ENCODE results near the gene RNF112.
"Not testable (repeated sequence)": the region's sequence is repeated elsewhere in the genome, so short reads cannot be mapped to it uniquely, and the experiment has no call there.

Gene RNF112

DNA sequence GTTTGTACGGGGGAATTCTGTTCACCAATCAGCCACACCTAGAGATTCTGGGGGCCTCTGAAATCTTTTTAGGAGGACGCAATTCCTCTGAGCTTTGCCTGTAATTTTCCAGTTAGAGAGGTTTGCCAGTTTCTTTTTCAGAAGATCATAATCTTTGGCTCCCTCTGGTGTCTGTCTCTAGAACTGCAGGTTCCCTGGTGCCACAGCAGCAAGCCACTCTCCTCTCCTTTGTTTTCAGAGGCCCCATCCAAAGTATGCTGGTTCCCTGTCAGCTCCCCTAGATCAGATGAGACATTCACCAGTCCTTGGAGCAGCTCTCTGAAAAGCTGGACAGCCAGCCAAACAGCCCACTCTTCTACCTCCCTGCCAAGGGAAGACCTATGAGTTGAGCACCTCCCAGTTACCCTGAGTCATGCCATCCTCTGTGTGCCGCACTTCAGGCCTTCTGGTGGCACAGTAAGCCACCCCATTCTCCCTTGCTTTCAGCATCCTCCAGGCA, 36.1 kb downstream of the RNF112 start:
- Histone ChIP-seq H3K4me3 (ENCODE audit: low read depth in 1 of 2, low read length in 2 of 2) (no peak overlapping the region), H3K36me3 (ENCODE audit: insufficient read depth, low read length) (no peaks in the 10 kb centered on the region), H3K27me3 (ENCODE audit: control insufficient read depth in 1 of 2, insufficient read depth in 2 of 2, low read length in 2 of 2) (no peaks in the 10 kb centered on the region), H3K4me1 (ENCODE audit: insufficient read depth, low read length) (peaks cover 32% of the 10 kb centered on the region), H3K9me3 (ENCODE audit: low read length) (no peaks in the 10 kb centered on the region), H3K9ac (ENCODE audit: low read length) (peak overlapping the region; percentile 16), H3K27ac (ENCODE audit: low read depth, low read length) (peak overlapping the region; percentile 80)

DNA sequence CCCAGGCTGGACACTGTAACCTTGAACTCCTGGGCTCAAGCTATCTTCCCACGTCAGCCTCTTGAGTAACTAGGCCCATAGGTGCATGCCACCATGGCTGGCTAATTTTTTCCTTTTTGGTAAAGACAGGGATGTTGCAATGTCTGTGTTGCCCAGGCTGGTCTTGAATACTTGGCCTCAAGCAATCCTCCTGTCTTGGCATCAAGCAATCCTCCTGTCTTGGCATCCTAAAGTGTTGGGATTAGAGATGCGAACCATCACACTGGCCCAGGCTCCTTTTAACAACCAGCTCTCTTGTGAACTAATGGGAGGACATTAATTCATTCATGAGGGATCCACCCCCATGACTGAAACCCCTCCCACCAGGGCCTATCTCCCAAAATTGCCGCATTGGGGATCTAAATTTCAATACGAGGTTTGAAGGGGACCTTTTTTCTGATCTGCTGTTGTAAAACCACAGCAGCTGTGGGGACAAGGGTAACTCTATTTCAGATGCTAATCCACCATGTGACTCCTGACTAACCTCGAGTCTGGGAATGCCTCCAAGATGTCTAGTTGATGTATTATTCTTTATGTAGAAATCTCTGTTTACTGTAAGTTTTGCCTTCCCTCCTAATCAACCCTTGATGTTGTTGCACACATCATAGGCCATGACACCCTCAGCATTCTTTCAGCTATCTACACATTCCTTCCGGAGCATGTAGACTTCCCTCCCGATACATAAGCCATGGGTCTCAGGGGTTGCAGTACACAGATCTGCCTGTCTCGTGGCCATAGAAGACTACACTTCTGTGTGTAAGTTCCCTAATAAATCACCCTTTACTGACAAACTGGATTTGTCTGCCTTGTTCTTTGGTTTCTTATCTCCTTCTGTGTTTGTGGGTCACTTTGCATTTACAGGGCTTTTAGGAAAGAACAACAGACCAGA, 37.6 kb downstream of the RNF112 start:
- Histone ChIP-seq H3K9ac (ENCODE audit: low read length) (peak overlapping the region; percentile 4), H3K4me3 (ENCODE audit: low read depth in 1 of 2, low read length in 2 of 2) (no peak overlapping the region), H3K4me1 (ENCODE audit: insufficient read depth, low read length) (peaks cover 32% of the 10 kb centered on the region), H3K27ac (ENCODE audit: low read depth, low read length) (peak overlapping the region; percentile 80), H3K9me3 (ENCODE audit: low read length) (no peaks in the 10 kb centered on the region), H3K36me3 (ENCODE audit: insufficient read depth, low read length) (no peaks in the 10 kb centered on the region), H3K27me3 (ENCODE audit: control insufficient read depth in 1 of 2, insufficient read depth in 2 of 2, low read length in 2 of 2) (no peaks in the 10 kb centered on the region)

DNA sequence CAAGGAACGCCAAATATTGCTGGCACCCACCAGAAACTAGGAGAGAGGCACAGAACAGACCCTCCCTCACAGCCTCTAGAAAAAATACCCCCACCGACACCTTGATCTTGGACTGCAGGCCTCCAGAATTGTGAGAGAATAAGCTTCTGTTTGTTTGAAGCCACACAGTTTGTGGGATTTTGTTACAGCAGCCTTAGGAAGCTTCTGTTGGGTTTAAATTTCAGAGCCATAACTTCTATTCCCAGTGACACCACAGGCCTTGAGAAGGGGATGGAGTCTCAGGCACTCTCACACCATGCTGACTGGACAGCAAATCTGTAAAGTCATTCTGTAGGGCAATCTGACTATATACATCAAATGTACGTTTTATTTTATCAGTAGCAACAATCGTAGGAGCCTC, 38.6 kb downstream of the RNF112 start:
- Histone ChIP-seq H3K4me3 (ENCODE audit: low read depth in 1 of 2, low read length in 2 of 2) (no peak overlapping the region), H3K36me3 (ENCODE audit: insufficient read depth, low read length) (no peaks in the 10 kb centered on the region), H3K4me1 (ENCODE audit: insufficient read depth, low read length) (peaks cover 32% of the 10 kb centered on the region), H3K27me3 (ENCODE audit: control insufficient read depth in 1 of 2, insufficient read depth in 2 of 2, low read length in 2 of 2) (no peaks in the 10 kb centered on the region), H3K27ac (ENCODE audit: low read depth, low read length) (peak overlapping the region; percentile 64), H3K9me3 (ENCODE audit: low read length) (no peaks in the 10 kb centered on the region), H3K9ac (ENCODE audit: low read length) (peak overlapping the region; percentile 4)

DNA sequence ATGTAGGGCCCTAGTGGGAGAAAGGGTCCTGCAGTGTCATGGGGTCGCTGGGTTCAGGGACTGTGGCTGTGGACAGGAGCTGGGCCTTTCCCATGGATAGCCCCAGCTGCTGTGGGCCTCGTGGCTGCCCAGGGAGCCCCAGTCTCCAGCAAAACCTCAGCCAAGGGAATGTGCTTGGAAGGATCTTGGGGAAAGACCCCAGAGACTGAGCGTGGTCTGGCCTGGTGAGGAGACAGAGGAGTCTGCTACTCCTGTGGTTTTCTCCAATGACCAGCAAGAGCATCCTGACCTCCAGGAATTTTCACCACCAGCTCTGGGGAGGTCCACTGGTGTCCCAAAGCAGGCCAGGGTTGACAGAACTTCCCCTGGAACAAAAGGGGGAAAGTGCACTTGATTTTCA, 42.3 kb downstream of the RNF112 start:
- H3K9ac ChIP-seq (ENCODE audit: low read length), result no peak overlapping the region
- no peaks in the 10 kb centered on the region for H3K9me3 ChIP-seq (ENCODE audit: low read length)
- no peak overlapping the region for H3K27ac ChIP-seq (ENCODE audit: low read depth, low read length)
- H3K36me3 ChIP-seq (ENCODE audit: insufficient read depth, low read length), result no peaks in the 10 kb centered on the region
- H3K4me3 ChIP-seq (ENCODE audit: low read depth in 1 of 2, low read length in 2 of 2), result no peak overlapping the region
- H3K4me1 ChIP-seq (ENCODE audit: insufficient read depth, low read length), result peaks cover 20% of the 10 kb centered on the region
- H3K27me3 ChIP-seq (ENCODE audit: control insufficient read depth in 1 of 2, insufficient read depth in 2 of 2, low read length in 2 of 2), result no peaks in the 10 kb centered on the region

DNA sequence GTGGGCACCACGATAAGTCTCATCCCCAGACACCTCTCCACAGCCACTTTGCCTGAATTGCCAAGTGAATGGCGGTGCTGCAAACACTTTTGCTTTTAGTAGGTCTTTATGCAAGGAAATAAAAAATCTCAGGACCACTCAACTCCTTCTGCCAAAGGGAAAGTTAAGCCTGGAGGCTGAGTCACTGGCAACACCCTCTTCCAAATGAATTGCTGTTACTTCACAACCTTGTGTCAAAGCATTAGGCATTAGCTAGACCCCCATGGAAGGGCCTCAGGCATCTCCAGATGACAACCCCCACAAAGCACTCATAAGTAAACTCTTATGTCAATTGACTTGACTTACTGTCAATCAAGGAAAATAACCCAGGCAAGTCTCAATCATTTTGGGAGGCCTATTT, 43.0 kb downstream of the RNF112 start:
- no peaks in the 10 kb centered on the region for H3K36me3 ChIP-seq (ENCODE audit: insufficient read depth, low read length)
- peaks cover 12% of the 10 kb centered on the region for H3K4me1 ChIP-seq (ENCODE audit: insufficient read depth, low read length)
- H3K27ac ChIP-seq (ENCODE audit: low read depth, low read length), result no peak overlapping the region
- no peak overlapping the region for H3K4me3 ChIP-seq (ENCODE audit: low read depth in 1 of 2, low read length in 2 of 2)
- H3K9me3 ChIP-seq (ENCODE audit: low read length), result no peaks in the 10 kb centered on the region
- no peak overlapping the region for H3K9ac ChIP-seq (ENCODE audit: low read length)
- H3K27me3 ChIP-seq (ENCODE audit: control insufficient read depth in 1 of 2, insufficient read depth in 2 of 2, low read length in 2 of 2), result no peaks in the 10 kb centered on the region

DNA sequence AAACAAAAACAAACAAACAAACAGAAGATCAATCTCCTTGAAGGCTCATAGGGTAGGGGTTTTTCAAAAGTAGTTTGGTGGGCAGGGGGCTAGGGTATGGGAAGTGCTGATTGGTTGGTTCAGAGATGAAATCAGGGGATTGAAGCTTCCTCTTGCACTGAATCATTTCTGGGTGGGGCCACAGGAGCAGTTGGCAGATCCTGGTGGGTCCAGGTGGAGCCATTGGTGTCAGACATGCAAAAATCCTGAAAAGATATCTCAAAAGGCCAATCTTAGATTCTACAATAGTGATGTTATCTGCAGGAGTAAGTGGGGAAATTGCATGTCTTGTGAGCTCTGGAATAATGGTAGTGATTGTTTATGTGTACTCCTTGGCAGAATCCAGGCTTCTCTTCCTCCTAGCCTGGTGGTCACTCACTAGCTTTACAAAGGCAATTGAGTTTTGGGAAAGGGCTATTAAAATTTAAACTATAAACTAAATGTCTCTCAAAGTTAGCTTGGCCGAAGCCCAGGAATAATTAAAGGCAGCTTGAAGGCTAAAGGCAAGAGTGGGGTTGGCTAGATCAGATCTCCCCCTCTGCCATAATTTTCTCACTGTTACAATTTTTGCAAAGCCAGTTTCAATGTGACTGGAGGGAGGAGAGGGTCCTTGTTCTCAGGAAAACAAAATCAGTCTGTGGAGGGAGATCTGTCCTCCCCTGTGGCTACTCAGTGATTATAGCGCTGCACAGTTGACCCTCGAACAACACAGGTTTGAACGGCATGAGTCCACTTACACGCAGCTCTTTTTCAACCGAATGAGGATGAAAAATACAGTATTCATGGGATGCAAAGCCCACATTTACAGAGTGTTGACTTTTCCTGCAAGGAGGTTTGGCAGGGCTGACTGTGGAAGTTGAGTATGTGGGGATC, 45.2 kb downstream of the RNF112 start:
- H3K4me3 ChIP-seq (ENCODE audit: low read depth in 1 of 2, low read length in 2 of 2), result no peak overlapping the region
- no peaks in the 10 kb centered on the region for H3K27me3 ChIP-seq (ENCODE audit: control insufficient read depth in 1 of 2, insufficient read depth in 2 of 2, low read length in 2 of 2)
- no peak overlapping the region for H3K9ac ChIP-seq (ENCODE audit: low read length)
- H3K36me3 ChIP-seq (ENCODE audit: insufficient read depth, low read length), result no peaks in the 10 kb centered on the region
- peaks cover 16% of the 10 kb centered on the region for H3K4me1 ChIP-seq (ENCODE audit: insufficient read depth, low read length)
- H3K27ac ChIP-seq (ENCODE audit: low read depth, low read length), result no peak overlapping the region
- no peaks in the 10 kb centered on the region for H3K9me3 ChIP-seq (ENCODE audit: low read length)

DNA sequence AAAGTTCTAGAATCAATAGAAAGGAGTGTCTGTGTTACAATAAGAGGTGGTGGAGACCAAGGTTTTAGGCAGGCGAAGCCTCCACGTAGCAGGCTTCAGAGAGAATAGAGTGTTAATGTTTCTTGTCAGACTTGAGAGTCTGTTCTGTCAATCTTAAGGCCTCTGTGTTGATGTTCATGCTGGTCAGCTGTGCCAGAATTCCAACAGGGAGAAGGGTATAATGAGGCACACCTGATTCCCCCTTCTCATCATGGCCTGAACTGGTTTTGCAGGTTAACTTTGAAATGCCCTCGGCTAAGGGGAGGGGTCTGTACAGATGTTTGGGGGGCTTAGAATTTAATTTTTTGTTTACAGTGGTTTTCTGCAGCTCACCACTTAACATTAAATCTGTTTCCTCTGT, 46.0 kb downstream of the RNF112 start:
- H3K9me3 ChIP-seq (ENCODE audit: low read length), result no peaks in the 10 kb centered on the region

DNA sequence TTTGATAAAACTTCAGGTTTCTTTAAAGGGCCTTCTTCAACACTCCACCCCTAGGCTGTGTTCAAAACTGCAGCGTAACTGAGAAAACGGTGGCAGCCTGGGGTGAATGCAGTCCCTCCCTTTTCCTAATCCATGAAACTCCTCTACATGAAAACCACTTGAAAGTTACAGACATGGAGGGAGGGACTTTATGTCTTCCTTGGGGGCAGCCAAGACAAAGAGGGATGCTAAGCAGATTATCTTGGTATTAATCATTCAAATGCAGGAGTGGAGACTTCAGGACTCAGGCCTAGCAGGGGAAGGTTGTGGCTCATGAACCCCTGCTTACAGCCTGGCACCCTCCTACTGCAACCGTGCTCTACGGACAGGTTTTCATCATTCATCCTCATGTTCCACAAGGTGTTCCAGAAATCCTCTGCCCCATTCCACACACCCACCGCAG, 46.8 kb downstream of the RNF112 start:
- Histone ChIP-seq H3K27ac (ENCODE audit: low read depth, low read length) (no peak overlapping the region), H3K9ac (ENCODE audit: low read length) (no peak overlapping the region), H3K36me3 (ENCODE audit: insufficient read depth, low read length) (no peaks in the 10 kb centered on the region), H3K4me3 (ENCODE audit: low read depth in 1 of 2, low read length in 2 of 2) (no peak overlapping the region), H3K27me3 (ENCODE audit: control insufficient read depth in 1 of 2, insufficient read depth in 2 of 2, low read length in 2 of 2) (no peaks in the 10 kb centered on the region), H3K4me1 (ENCODE audit: insufficient read depth, low read length) (peaks cover 28% of the 10 kb centered on the region), H3K9me3 (ENCODE audit: low read length) (no peaks in the 10 kb centered on the region)

More for the DNA sequence above, 46.0 kb downstream of the RNF112 start:
- Histone ChIP-seq H3K36me3 (ENCODE audit: insufficient read depth, low read length) (no peaks in the 10 kb centered on the region), H3K4me3 (ENCODE audit: low read depth in 1 of 2, low read length in 2 of 2) (no peak overlapping the region), H3K27ac (ENCODE audit: low read depth, low read length) (no peak overlapping the region), H3K27me3 (ENCODE audit: control insufficient read depth in 1 of 2, insufficient read depth in 2 of 2, low read length in 2 of 2) (no peaks in the 10 kb centered on the region), H3K9ac (ENCODE audit: low read length) (no peak overlapping the region), H3K4me1 (ENCODE audit: insufficient read depth, low read length) (peaks cover 22% of the 10 kb centered on the region)

DNA sequence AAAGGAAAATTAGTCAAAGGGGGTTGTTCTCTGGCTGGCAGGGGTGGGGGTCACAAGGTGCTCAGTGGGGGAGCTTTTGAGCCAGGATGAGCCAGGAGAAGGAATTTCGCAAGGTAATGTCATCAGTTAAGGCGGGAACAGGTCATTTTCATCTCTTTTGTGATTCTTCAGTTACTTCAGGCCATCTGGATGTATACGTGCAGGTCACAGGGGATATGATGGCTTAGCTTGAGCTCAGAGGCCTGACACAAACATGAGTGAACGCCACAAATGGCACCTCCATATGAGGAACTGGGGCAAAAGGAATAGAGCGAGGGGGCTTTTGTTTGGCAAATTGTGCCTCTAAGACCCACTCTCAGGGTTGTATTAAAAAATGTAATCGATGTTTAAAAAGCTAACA, 47.4 kb downstream of the RNF112 start:
- not testable (repeated sequence) for H3K9ac ChIP-seq (ENCODE audit: low read length); H3K27ac ChIP-seq (ENCODE audit: low read depth, low read length); H3K4me3 ChIP-seq (ENCODE audit: low read depth in 1 of 2, low read length in 2 of 2); H3K27me3 ChIP-seq (ENCODE audit: control insufficient read depth in 1 of 2, insufficient read depth in 2 of 2, low read length in 2 of 2); H3K9me3 ChIP-seq (ENCODE audit: low read length); H3K36me3 ChIP-seq (ENCODE audit: insufficient read depth, low read length)
- peaks cover 34% of the 10 kb centered on the region for H3K4me1 ChIP-seq (ENCODE audit: insufficient read depth, low read length)

DNA sequence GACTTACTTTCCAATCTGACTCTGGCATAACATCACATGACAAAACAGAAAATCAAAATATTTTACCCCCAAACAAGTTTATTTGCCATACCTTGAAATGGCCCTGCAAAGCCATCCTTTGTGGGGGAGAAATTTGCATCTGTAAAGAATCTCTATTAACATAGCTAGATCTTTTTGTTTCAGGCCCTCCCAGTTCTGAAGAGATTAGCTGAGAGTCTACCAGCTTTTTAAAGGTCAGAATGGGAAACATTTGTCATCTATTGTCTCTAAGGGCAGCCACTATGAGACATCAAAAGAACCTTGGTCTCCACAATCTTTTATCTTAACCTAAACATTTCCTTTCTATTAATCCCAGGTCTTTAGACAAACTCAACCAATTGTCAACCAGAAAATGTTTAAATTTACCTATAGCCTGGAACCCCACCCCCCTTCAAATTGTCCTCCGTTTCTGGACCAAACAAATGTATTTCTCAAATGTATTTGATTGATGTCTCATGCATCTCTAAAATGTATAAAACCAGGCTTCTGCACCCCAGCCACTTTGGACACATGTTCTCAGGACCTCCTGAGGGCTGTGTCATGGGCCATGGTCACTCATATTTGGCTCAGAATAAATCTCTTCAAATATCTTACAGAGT, 48.1 kb downstream of the RNF112 start:
- H3K27ac ChIP-seq (ENCODE audit: low read depth, low read length); H3K9me3 ChIP-seq (ENCODE audit: low read length); H3K27me3 ChIP-seq (ENCODE audit: control insufficient read depth in 1 of 2, insufficient read depth in 2 of 2, low read length in 2 of 2); H3K36me3 ChIP-seq (ENCODE audit: insufficient read depth, low read length); H3K9ac ChIP-seq (ENCODE audit: low read length); H3K4me3 ChIP-seq (ENCODE audit: low read depth in 1 of 2, low read length in 2 of 2): not testable (repeated sequence)
- H3K4me1 ChIP-seq (ENCODE audit: insufficient read depth, low read length), result peaks cover 40% of the 10 kb centered on the region

DNA sequence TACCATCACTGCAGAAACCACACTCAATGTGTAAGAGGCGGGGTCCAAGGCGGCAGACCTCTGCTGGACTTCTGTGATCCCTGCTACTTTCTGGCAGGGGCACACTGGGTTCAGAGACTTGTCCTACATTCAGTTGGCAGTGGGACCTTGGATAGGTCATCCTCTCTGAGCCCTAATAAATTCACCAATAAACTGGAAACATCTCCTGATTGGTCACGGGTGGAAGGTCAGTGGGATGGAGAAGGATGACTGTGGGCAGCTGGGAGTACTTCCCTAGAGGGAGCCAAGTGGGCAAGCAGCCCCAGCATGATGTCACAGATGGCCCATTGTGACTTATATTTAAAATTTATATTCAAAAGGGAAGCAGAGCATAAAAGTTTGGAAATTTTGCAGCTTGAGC, 49.7 kb downstream of the RNF112 start:
- Histone ChIP-seq H3K4me3 (ENCODE audit: low read depth in 1 of 2, low read length in 2 of 2) (no peak overlapping the region), H3K9me3 (ENCODE audit: low read length) (no peaks in the 10 kb centered on the region), H3K36me3 (ENCODE audit: insufficient read depth, low read length) (no peaks in the 10 kb centered on the region), H3K27me3 (ENCODE audit: control insufficient read depth in 1 of 2, insufficient read depth in 2 of 2, low read length in 2 of 2) (no peaks in the 10 kb centered on the region), H3K9ac (ENCODE audit: low read length) (no peak overlapping the region), H3K27ac (ENCODE audit: low read depth, low read length) (no peak overlapping the region), H3K4me1 (ENCODE audit: insufficient read depth, low read length) (peaks cover 54% of the 10 kb centered on the region)
